Measurements from ENCODE around the gene TNFSF12. TPM values are rescaled to one million over a fixed set of nuclear protein-coding genes. Genes with fewer than 3 reads are reported as not detected.

Gene TNFSF12
- total RNA-seq, 2 experiments from 2014 or later = not detected

DNA sequence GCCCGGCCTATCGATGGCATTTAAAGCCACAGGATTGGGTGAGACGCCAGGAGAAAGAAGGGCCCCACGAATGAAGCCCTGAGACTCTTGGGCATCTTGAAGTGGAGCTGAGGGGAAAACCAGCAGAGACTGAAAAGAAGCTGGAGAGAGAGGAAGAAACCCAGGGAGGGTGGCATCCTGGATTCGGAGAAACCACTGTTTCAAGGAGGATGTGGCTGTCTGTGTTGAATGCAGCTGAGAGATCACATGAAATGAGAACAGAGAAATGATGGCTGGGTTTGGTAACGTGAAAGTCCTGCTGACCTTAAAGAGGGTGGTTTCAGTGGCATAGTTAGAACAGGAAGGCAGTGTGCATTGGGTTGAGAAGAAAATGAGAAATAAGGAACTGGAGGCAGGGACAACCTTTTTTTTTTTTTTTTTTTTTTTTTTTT, 3.8 kb downstream of the TNFSF12 start:
- CTCF ChIA-PET (ENCODE audit: unreplicated experiment) = interaction anchor here (0.7 kb wide), 1 partner anchor 31 kb away, joined by 4 read pairs; no protein-coding TSS in a partner anchor
- peak; percentile 64 for DNase-seq (ENCODE audit: low spot score)
- Histone ChIP-seq H3K4me3 (ENCODE audit: low read depth, low read length, poor library complexity, severe bottlenecking) (no peak overlapping the region), H3K9me3 (ENCODE audit: low read length) (no peaks in the 10 kb centered on the region), H3K9me2 (ENCODE audit: insufficient read depth, low read length) (no peaks in the 10 kb centered on the region), H3K36me3 (ENCODE audit: insufficient read depth, low read length) (no peaks in the 10 kb centered on the region), H3K79me2 (ENCODE audit: insufficient read depth, low read depth, low read length) (no peaks in the 10 kb centered on the region), H3K4me2 (ENCODE audit: low read length) (peak overlapping the region; percentile 18; the same call in 1 of the 2 replicates), H3K27ac (ENCODE audit: low read depth, low read length, poor library complexity, severe bottlenecking) (peak overlapping the region; percentile 21), H4K20me1 (ENCODE audit: insufficient read depth, low read length) (no peaks in the 10 kb centered on the region), H3K4me1 (ENCODE audit: insufficient read depth, low read length, poor library complexity, severe bottlenecking) (peaks cover 14% of the 10 kb centered on the region), H2AFZ (ENCODE audit: low read length) (peak overlapping the region; percentile 17; the same call in 1 of the 2 replicates)
- no TSS peak for BruUV-seq (replicated peaks)
- intact Hi-C loops (cut with micrococcal nuclease; ENCODE audit: unreplicated experiment) = no loop called here
- POLR2A ChIA-PET = interaction anchor here (0.7 to 0.8 kb wide), 2 partner anchors 68 to 129 kb away, joined by 3 to 6 read pairs; no protein-coding TSS in a partner anchor
- TF ChIP-seq CTCF (conservative IDR thresholded peaks at IDR 0.05; ENCODE audit: low read length) (no peak), EZH2phosphoT487 (IDR thresholded peaks at IDR 0.05; ENCODE audit: borderline replicate concordance, low read depth, low read length) (no peak)

- Histone ChIP-seq H3K4me1 (ENCODE audit: insufficient read depth, low read length, poor library complexity, severe bottlenecking) (peaks cover 22% of the 10 kb centered on the region), H4K20me1 (ENCODE audit: insufficient read depth, low read length) (no peaks in the 10 kb centered on the region), H2AFZ (ENCODE audit: low read length) (peak overlapping the region; percentile 42; the same call in 1 of the 2 replicates), H3K79me2 (ENCODE audit: insufficient read depth, low read depth, low read length) (no peaks in the 10 kb centered on the region), H3K4me3 (ENCODE audit: low read depth, low read length, poor library complexity, severe bottlenecking) (no peak overlapping the region), H3K27ac (ENCODE audit: low read depth, low read length, poor library complexity, severe bottlenecking) (no peak overlapping the region), H3K4me2 (ENCODE audit: low read length) (peak overlapping the region; percentile 18), H3K9me3 (ENCODE audit: low read length) (no peaks in the 10 kb centered on the region), H3K36me3 (ENCODE audit: insufficient read depth, low read length) (no peaks in the 10 kb centered on the region), H3K9me2 (ENCODE audit: insufficient read depth, low read length) (no peaks in the 10 kb centered on the region)
- ChIA-PET CTCF (ENCODE audit: unreplicated experiment) (interaction anchor here (0.7 to 0.8 kb wide), 2 partner anchors 31 to 56 kb away, joined by 4 read pairs; no protein-coding TSS in a partner anchor), POLR2A (interaction anchor here (0.7 to 1.0 kb wide), 2 partner anchors 34 to 67 kb away, joined by 3 read pairs; no protein-coding TSS in a partner anchor)
- DNase-seq (ENCODE audit: low spot score) = no peak
- TF ChIP-seq CTCF (conservative IDR thresholded peaks at IDR 0.05; ENCODE audit: low read length) (no peak), EZH2phosphoT487 (IDR thresholded peaks at IDR 0.05; ENCODE audit: borderline replicate concordance, low read depth, low read length) (no peak)
- intact Hi-C loops (cut with micrococcal nuclease; ENCODE audit: unreplicated experiment) = no loop called here
- no TSS peak for BruUV-seq (replicated peaks)
Measured at GRCh38 chr17:7553356-7553755, 4.5 kb downstream of the TNFSF12 start.

DNA sequence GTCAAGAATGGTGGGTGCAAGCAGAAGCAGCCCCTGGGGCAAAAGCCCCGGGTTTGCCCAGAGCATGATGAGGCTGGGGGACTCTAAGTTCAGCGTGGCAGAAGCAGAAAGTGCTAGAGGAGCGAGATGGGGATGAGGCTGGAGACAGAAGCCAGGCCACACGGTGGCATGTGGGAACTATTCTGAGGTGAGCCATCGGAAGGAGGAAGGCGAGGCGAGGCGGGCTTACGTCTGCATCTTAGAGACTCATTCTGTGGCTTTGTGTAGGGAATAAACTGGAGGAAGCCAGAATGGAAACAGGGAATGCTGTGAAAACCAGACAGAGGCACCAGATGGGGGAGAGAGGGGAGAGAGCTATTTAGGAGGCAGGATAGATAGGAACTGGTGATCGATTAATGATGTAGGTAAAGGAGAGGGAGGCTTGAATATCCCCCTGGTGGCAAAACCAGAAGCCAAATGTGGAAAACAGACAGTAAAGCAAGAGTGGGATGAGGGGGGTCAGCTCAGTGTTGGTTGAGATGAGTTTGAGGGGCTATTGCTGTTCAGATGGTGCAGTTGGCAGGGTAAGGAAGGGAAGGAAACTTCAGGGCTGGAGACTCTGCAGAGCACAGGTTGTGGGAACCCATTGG, 6.6 kb downstream of the TNFSF12 start:
- H2AFZ ChIP-seq (ENCODE audit: low read length) = no peak overlapping the region
- no peaks in the 10 kb centered on the region for H3K79me2 ChIP-seq (ENCODE audit: insufficient read depth, low read depth, low read length)
- no peaks in the 10 kb centered on the region for H4K20me1 ChIP-seq (ENCODE audit: insufficient read depth, low read length)
- no TSS peak for BruUV-seq (replicated peaks)
- H3K36me3 ChIP-seq (ENCODE audit: insufficient read depth, low read length) = no peaks in the 10 kb centered on the region
- TF ChIP-seq CTCF (conservative IDR thresholded peaks at IDR 0.05; ENCODE audit: low read length) (no peak; the same call in 1 of the 2 replicates), EZH2phosphoT487 (IDR thresholded peaks at IDR 0.05; ENCODE audit: borderline replicate concordance, low read depth, low read length) (no peak)
- no peak overlapping the region for H3K4me3 ChIP-seq (ENCODE audit: low read depth, low read length, poor library complexity, severe bottlenecking)
- H3K4me1 ChIP-seq (ENCODE audit: insufficient read depth, low read length, poor library complexity, severe bottlenecking) = peaks cover 36% of the 10 kb centered on the region
- DNase-seq (ENCODE audit: low spot score) = no peak
- no peaks in the 10 kb centered on the region for H3K9me3 ChIP-seq (ENCODE audit: low read length)
- no peak overlapping the region for H3K4me2 ChIP-seq (ENCODE audit: low read length)
- intact Hi-C loops (cut with micrococcal nuclease; ENCODE audit: unreplicated experiment) = no loop called here
- ChIA-PET CTCF (ENCODE audit: unreplicated experiment) (no interaction called here), POLR2A (interaction anchor here (0.6 kb wide), 1 partner anchor 166 kb away, joined by 4 read pairs; no protein-coding TSS in a partner anchor)
- no peaks in the 10 kb centered on the region for H3K9me2 ChIP-seq (ENCODE audit: insufficient read depth, low read length)
- no peak overlapping the region for H3K27ac ChIP-seq (ENCODE audit: low read depth, low read length, poor library complexity, severe bottlenecking)
